H9 (cell line): Measurements from ENCODE around the gene UBAC2. TPM values are rescaled to one million over a fixed set of nuclear protein-coding genes. Genes with fewer than 3 reads are reported as not detected.

ENCODE experiments used
- DNase-seq: peaks from one replicate; pipeline ENCODE4 v3.0.0-alpha.2; 2017
- H2AFZ ChIP-seq: one replicate; pipeline ENCODE4 v1.6.1; 2013; ENCODE audit warnings: mild to moderate bottlenecking, low read length, control low read depth, moderate library complexity
- H2AK5ac ChIP-seq: 2 replicates; pipeline ENCODE4 v1.6.1; 2013; ENCODE audit warnings: low read length, control low read depth, mixed read lengths; ENCODE audit not compliant: insufficient read length
- H2BK120ac ChIP-seq: one replicate; pipeline ENCODE4 v1.6.1; 2013; ENCODE audit warnings: low read depth, mild to moderate bottlenecking, low read length, control low read depth, inconsistent platforms; ENCODE audit not compliant: poor library complexity, severe bottlenecking
- H2BK12ac ChIP-seq: 2 replicates; pipeline ENCODE4 v1.6.1; 2013; ENCODE audit warnings: low read length, control low read depth, mixed read lengths, low read depth; ENCODE audit not compliant: insufficient read length
- H2BK15ac ChIP-seq: 2 replicates; pipeline ENCODE4 v1.6.1; 2013; ENCODE audit warnings: low read depth, low read length, control low read depth
- H2BK20ac ChIP-seq: one replicate; pipeline ENCODE4 v1.6.1; 2013; ENCODE audit warnings: low read depth, mild to moderate bottlenecking, low read length, control low read depth, inconsistent platforms; ENCODE audit not compliant: poor library complexity, severe bottlenecking
- H2BK5ac ChIP-seq: 2 replicates; pipeline ENCODE4 v1.6.1; 2013; ENCODE audit warnings: low read length, control low read depth, mixed read lengths; ENCODE audit not compliant: insufficient read length
- H3K14ac ChIP-seq: 2 replicates; pipeline ENCODE4 v1.6.1; 2013; ENCODE audit warnings: low read length, control low read depth; ENCODE audit not compliant: insufficient read depth
- H3K18ac ChIP-seq: 2 replicates; pipeline ENCODE4 v1.6.1; 2013; ENCODE audit warnings: low read depth, mild to moderate bottlenecking, mixed read lengths, low read length, control low read depth; ENCODE audit not compliant: insufficient read length
- H3K23ac ChIP-seq: 2 replicates; pipeline ENCODE4 v1.6.1; 2013; ENCODE audit warnings: low read length, control low read depth, mixed read lengths, low read depth; ENCODE audit not compliant: insufficient read length
- H3K23me2 ChIP-seq: 2 replicates; pipeline ENCODE4 v1.6.1; 2013; ENCODE audit warnings: low read depth, mild to moderate bottlenecking, mixed read lengths, low read length, control low read depth; ENCODE audit not compliant: insufficient read length, poor library complexity, severe bottlenecking
- H3K27ac ChIP-seq: 2 replicates; pipeline ENCODE4 v1.5.1; 2013; ENCODE audit warnings: low read length, control low read depth, mixed read lengths, low read depth; ENCODE audit not compliant: insufficient read length
- H3K27me3 ChIP-seq: 2 replicates; pipeline ENCODE4 v1.6.1; 2013; ENCODE audit warnings: low read length, control low read depth, inconsistent platforms; ENCODE audit not compliant: insufficient read depth
- H3K4ac ChIP-seq: 2 replicates; pipeline ENCODE4 v1.6.1; 2013; ENCODE audit warnings: low read depth, mild to moderate bottlenecking, control low read depth, inconsistent platforms, low read length, moderate library complexity
- H3K4me1 ChIP-seq: 2 replicates; pipeline ENCODE4 v1.6.1; 2013; ENCODE audit warnings: low read length, control low read depth, inconsistent platforms; ENCODE audit not compliant: insufficient read depth
- H3K4me2 ChIP-seq: 2 replicates; pipeline ENCODE4 v1.6.1; 2013; ENCODE audit warnings: low read length, control low read depth, mixed read lengths; ENCODE audit not compliant: insufficient read length, insufficient read depth
- H3K56ac ChIP-seq: 2 replicates; pipeline ENCODE4 v1.6.1; 2013; ENCODE audit warnings: low read depth, mild to moderate bottlenecking, mixed read lengths, low read length, control low read depth; ENCODE audit not compliant: insufficient read length
- H3K79me1 ChIP-seq: 2 replicates; pipeline ENCODE4 v1.6.1; 2013; ENCODE audit warnings: low read depth, mild to moderate bottlenecking, moderate library complexity, low read length, control low read depth, inconsistent platforms; ENCODE audit not compliant: insufficient read depth, poor library complexity, severe bottlenecking
- H3K79me2 ChIP-seq: 2 replicates; pipeline ENCODE4 v1.6.1; 2013; ENCODE audit warnings: low read length, control low read depth, inconsistent platforms; ENCODE audit not compliant: insufficient read depth
- H3K9ac ChIP-seq: 2 replicates; pipeline ENCODE4 v1.6.1; 2013; ENCODE audit warnings: low read length, control low read depth, mixed read lengths; ENCODE audit not compliant: insufficient read length; ENCODE audit errors: extremely low read depth
- H3K9me3 ChIP-seq: one replicate; pipeline ENCODE4 v1.6.1; 2013; ENCODE audit warnings: low read depth, low read length, inconsistent platforms; ENCODE audit not compliant: control insufficient read depth
- H3T11ph ChIP-seq: one replicate; pipeline ENCODE4 v1.6.1; 2013; ENCODE audit warnings: mild to moderate bottlenecking, low read length, control low read depth, inconsistent platforms
- H4K20me1 ChIP-seq: one replicate; pipeline ENCODE4 v1.6.1; 2013; ENCODE audit not compliant: control insufficient read depth, insufficient read length, insufficient read depth
- H4K5ac ChIP-seq: 2 replicates; pipeline ENCODE4 v1.6.1; 2013; ENCODE audit warnings: low read depth, mild to moderate bottlenecking, mixed read lengths, low read length, control low read depth; ENCODE audit not compliant: insufficient read length
- H4K8ac ChIP-seq: replicated peaks from 2 replicates; pipeline ENCODE4 v1.6.1; 2013; ENCODE audit warnings: low read length, control low read depth, mixed read lengths, low read depth; ENCODE audit not compliant: insufficient read length
- H4K91ac ChIP-seq: 2 replicates; pipeline ENCODE4 v1.6.1; 2013; ENCODE audit warnings: low read depth, mild to moderate bottlenecking, moderate library complexity, mixed read lengths, low read length, control low read depth; ENCODE audit not compliant: insufficient read length
- H3K27ac Mint-ChIP-seq, 3 experiments: 2 replicates in 2 of 3; 3 replicates in 1 of 3; pipeline ENCODE4 v1.8.0; 2020 to 2021; ENCODE audit warnings: mixed read lengths in 3 of 3, mild to moderate bottlenecking in 1 of 3, moderate library complexity in 1 of 3
- H3K27me3 Mint-ChIP-seq: 2 replicates; pipeline ENCODE4 v1.8.0; 2021; ENCODE audit warnings: low read depth, mild to moderate bottlenecking, moderate library complexity, mixed read lengths
- H3K36me3 Mint-ChIP-seq, 3 experiments: 2 replicates in 2 of 3; 3 replicates in 1 of 3; pipeline ENCODE4 v1.8.0; 2020 to 2021; ENCODE audit warnings: low read depth in 3 of 3, mixed read lengths in 3 of 3; ENCODE audit not compliant: insufficient read depth in 1 of 3
- H3K4me1 Mint-ChIP-seq, 2 experiments: 2 replicates each; pipeline ENCODE4 v1.8.0; 2020; ENCODE audit warnings: mixed read lengths in 2 of 2
- H3K4me3 Mint-ChIP-seq, 2 experiments: 2 replicates in 1 of 2; 3 replicates in 1 of 2; pipeline ENCODE4 v1.8.0; 2020 to 2021; ENCODE audit warnings: mild to moderate bottlenecking in 2 of 2, mixed read lengths in 2 of 2, moderate library complexity in 1 of 2
- H3K9me3 Mint-ChIP-seq, 2 experiments: 2 replicates in 1 of 2; 3 replicates in 1 of 2; pipeline ENCODE4 v1.8.0; 2020; ENCODE audit warnings: mild to moderate bottlenecking in 2 of 2, mixed read lengths in 2 of 2, moderate library complexity in 1 of 2
- CTCF ChIP-seq: fragments of 200-600 bp; sonication (generic); conservative IDR thresholded peaks from 3 replicates; pipeline ENCODE4 v1.8.0; 2021; ENCODE audit warnings: antibody characterized with exemption, mild to moderate bottlenecking
- WGBS: extraction: QIAGEN DNeasy Blood & Tissue Kit; methylation state at CpG from one replicate; pipeline ENCODE4 v1.1.7; 2013; ENCODE audit warnings: missing lambda C conversion rate, low lambda C conversion rate, mixed read lengths; ENCODE audit not compliant: insufficient read length; ENCODE audit errors: extremely low coverage; 5-methylcytosine and 5-hydroxymethylcytosine counted together
- total RNA-seq: library from RNA; stranded (reverse); gene quantifications from 2 replicates; pipeline ENCODE4 v1.2.1, GENCODE V29; 2021

The UBAC2 gene
- total RNA-seq, 1 experiment from 2014 or later: 52.3 TPM

- Mint-ChIP-seq H3K27ac (no peak overlapping the region), H3K27me3 (peaks cover 36% of the 10 kb centered on the region), H3K36me3 (peaks cover 2 to 14% (median 13%) of the 10 kb centered on the region in 3 experiments; a peak in 4 of 7 replicates), H3K4me3 (no peak overlapping the region), H3K9me3 (peaks cover 14 to 25% of the 10 kb centered on the region in 2 experiments), H3K4me1 (peaks cover 7 to 11% of the 10 kb centered on the region in 2 experiments)
- H3K79me1 ChIP-seq: no peaks in the 10 kb centered on the region
- no peak overlapping the region for H2AK5ac ChIP-seq
- H2AFZ ChIP-seq: no peak overlapping the region
- H4K5ac ChIP-seq: no peak overlapping the region
- DNase-seq: no peak
- H2BK5ac ChIP-seq: no peak overlapping the region
- no peak overlapping the region for H2BK20ac ChIP-seq
- WGBS: no CpG with 5 or more reads among the region's 3 CpGs
- no peak overlapping the region for H3K4me2 ChIP-seq
- H3K79me2 ChIP-seq: no peaks in the 10 kb centered on the region
- no peak overlapping the region for H3K4ac ChIP-seq
- H2BK15ac ChIP-seq: no peak overlapping the region
- H4K8ac ChIP-seq: no peak overlapping the region
- no peak overlapping the region for H3K23ac ChIP-seq
- TF ChIP-seq CTCF: no peak
- H4K20me1 ChIP-seq: no peaks in the 10 kb centered on the region
- H3K18ac ChIP-seq: no peak overlapping the region
- H3K27ac ChIP-seq: no peak overlapping the region
- no peak overlapping the region for H3T11ph ChIP-seq
- H4K91ac ChIP-seq: no peak overlapping the region
- H2BK120ac ChIP-seq: no peak overlapping the region
- no peaks in the 10 kb centered on the region for H3K4me1 ChIP-seq
- no peak overlapping the region for H3K56ac ChIP-seq
- H3K23me2 ChIP-seq: no peaks in the 10 kb centered on the region
- H2BK12ac ChIP-seq: no peak overlapping the region
- no peak overlapping the region for H3K14ac ChIP-seq
- H3K27me3 ChIP-seq: no peaks in the 10 kb centered on the region
- H3K9ac ChIP-seq: no peak overlapping the region
- no peaks in the 10 kb centered on the region for H3K9me3 ChIP-seq
Measured at GRCh38 chr13:99179460-99179859, 21.2 kb upstream of the UBAC2 start.
